Measurements from ENCODE around the gene TMEM131L. TPM values are rescaled to one million over a fixed set of nuclear protein-coding genes. Genes with fewer than 3 reads are reported as not detected.

TMEM131L gene
- total RNA-seq, 3 donors from 2014 or later, result 5.9 to 9.8 (median 6.7) TPM

GRCh38 chr4:153577053-153577452, 110.9 kb downstream of the TMEM131L start:
- H3K4me1 ChIP-seq (ENCODE audit: low read depth), result no peaks in the 10 kb centered on the region
- ATAC-seq (peak; percentile 74), DNase-seq (peak in 2 of 3 donors; percentile 39 to 62)
- H3K9me3 ChIP-seq, result no peaks in the 10 kb centered on the region
- no peak overlapping the region for H3K4me3 ChIP-seq
- intact Hi-C loops (cut with DNase I, micrococcal nuclease), result loop anchor here (5.0 to 10.0 kb wide), 3 partner anchors 142 to 235 kb away; partner anchors contain the start of gene MND1 (in 2 of the 2)
- TF ChIP-seq, protein P1, sequence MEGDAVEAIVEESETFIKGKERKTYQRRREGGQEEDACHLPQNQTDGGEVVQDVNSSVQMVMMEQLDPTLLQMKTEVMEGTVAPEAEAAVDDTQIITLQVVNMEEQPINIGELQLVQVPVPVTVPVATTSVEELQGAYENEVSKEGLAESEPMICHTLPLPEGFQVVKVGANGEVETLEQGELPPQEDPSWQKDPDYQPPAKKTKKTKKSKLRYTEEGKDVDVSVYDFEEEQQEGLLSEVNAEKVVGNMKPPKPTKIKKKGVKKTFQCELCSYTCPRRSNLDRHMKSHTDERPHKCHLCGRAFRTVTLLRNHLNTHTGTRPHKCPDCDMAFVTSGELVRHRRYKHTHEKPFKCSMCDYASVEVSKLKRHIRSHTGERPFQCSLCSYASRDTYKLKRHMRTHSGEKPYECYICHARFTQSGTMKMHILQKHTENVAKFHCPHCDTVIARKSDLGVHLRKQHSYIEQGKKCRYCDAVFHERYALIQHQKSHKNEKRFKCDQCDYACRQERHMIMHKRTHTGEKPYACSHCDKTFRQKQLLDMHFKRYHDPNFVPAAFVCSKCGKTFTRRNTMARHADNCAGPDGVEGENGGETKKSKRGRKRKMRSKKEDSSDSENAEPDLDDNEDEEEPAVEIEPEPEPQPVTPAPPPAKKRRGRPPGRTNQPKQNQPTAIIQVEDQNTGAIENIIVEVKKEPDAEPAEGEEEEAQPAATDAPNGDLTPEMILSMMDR (IDR thresholded peaks at IDR 0.05), result no peak
- no peaks in the 10 kb centered on the region for H3K36me3 ChIP-seq (ENCODE audit: low read depth)

GRCh38 chr4:153579410-153579809, 113.2 kb downstream of the TMEM131L start:
- H3K4me1 ChIP-seq (ENCODE audit: low read depth), result no peaks in the 10 kb centered on the region
- DNase-seq (no peak), ATAC-seq (no peak)
- TF ChIP-seq, protein P1 (IDR thresholded peaks at IDR 0.05), result no peak
- H3K9me3 ChIP-seq, result no peaks in the 10 kb centered on the region
- intact Hi-C loops (cut with DNase I, micrococcal nuclease), result loop anchor here (5.0 to 10.0 kb wide), 3 partner anchors 145 to 237 kb away; partner anchors contain the start of gene MND1 (in 2 of the 2)
- H3K4me3 ChIP-seq, result no peak overlapping the region
- H3K36me3 ChIP-seq (ENCODE audit: low read depth), result no peaks in the 10 kb centered on the region

GRCh38 chr4:153579872-153580271, 113.7 kb downstream of the TMEM131L start:
- TF ChIP-seq, protein P1 (IDR thresholded peaks at IDR 0.05), result no peak
- H3K9me3 ChIP-seq, result no peaks in the 10 kb centered on the region
- intact Hi-C loops (cut with DNase I, micrococcal nuclease), result loop anchor here (5.0 to 10.0 kb wide), 3 partner anchors 145 to 238 kb away; partner anchors contain the start of gene MND1 (in 2 of the 2)
- DNase-seq (no peak), ATAC-seq (no peak)
- no peaks in the 10 kb centered on the region for H3K4me1 ChIP-seq (ENCODE audit: low read depth)
- H3K36me3 ChIP-seq (ENCODE audit: low read depth), result no peaks in the 10 kb centered on the region
- no peak overlapping the region for H3K4me3 ChIP-seq

DNA sequence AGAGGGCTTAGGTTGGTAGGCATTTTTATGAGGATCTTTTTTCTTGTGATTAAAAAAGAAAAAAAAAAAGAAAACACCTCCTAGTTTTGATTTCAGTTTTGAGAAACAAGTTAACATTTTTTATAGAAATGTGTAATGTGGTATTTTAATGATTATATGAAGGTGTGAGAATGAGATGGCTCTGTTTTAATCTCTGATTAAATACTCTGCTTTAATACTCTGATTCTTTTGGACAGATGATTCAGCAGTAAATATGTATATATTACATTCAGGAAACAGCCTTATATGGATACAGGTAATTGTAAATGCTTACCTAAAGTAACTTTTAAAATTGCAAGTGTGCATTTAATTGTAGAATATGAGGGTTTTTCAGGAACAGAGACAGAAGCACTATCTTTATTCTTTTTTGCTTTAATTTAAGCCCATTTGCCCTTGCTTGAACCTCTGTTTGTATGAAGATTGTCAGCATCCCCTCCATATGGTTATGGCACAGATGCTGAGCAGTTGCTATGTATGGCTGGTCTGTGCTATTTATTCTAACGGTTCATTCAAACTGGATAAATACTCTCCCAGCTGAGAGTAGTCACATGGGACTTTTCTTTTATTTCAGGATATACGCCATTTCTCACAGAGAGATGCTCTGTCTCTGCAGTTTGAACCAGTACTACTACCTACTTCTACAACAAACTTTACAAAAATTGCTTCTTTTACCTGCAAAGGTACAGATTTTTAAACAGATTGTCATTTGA, 117.0 kb downstream of the TMEM131L start:
- Histone ChIP-seq H3K9me3 (no peaks in the 10 kb centered on the region), H3K4me1 (ENCODE audit: low read depth) (no peaks in the 10 kb centered on the region), H3K36me3 (ENCODE audit: low read depth) (no peaks in the 10 kb centered on the region), H3K4me3 (no peak overlapping the region)
- DNase-seq (no peak), ATAC-seq (no peak)
- intact Hi-C loops (cut with DNase I, micrococcal nuclease), result no loop called here
- TF ChIP-seq, protein P1 (IDR thresholded peaks at IDR 0.05), result no peak

- no peaks in the 10 kb centered on the region for H3K4me1 ChIP-seq (ENCODE audit: low read depth)
- ATAC-seq (no peak), DNase-seq (no peak)
- H3K9me3 ChIP-seq, result no peaks in the 10 kb centered on the region
- TF ChIP-seq, protein P1 (IDR thresholded peaks at IDR 0.05), result no peak
- H3K4me3 ChIP-seq, result no peak overlapping the region
- H3K36me3 ChIP-seq (ENCODE audit: low read depth), result no peaks in the 10 kb centered on the region
- intact Hi-C loops (cut with DNase I, micrococcal nuclease), result no loop called here
These were observed 118.9 kb downstream of the TMEM131L start for GRCh38 chr4:153585026-153585425.

Data from mucosa of descending colon (tissue), 3 donors.